HCT116 (cell line): ENCODE results near the gene MANSC4. TPM values are rescaled to one million over a fixed set of nuclear protein-coding genes. Genes with fewer than 3 reads are reported as not detected.

Experiments
- ATAC-seq: fragments of 200-7000 bp; cut with Tn5 transposase; 2 replicates; pipeline ENCODE4 v1.9.1; 2020; ENCODE audit warnings: mild to moderate bottlenecking, moderate library complexity
- BruUV-seq: library from RNA; stranded (reverse); fragments of 400-500 nt; replicated peaks from 2 replicates; lab custom pipeline; 2021; lab: Mats Ljungman, UMichigan
- CTCF ChIA-PET: fragments of 300-600 bp; sonication (Branson Sonifier 250); formaldehyde crosslinking; loops from one replicate; lab custom pipeline; 2021; ENCODE audit warnings: antibody characterized with exemption; lab: Charles Lee
- POLR2A ChIA-PET: fragments of 300-600, 350-600 bp; sonication (Branson Sonifier 250); formaldehyde crosslinking; loops from one replicate; lab custom pipeline; 2021; ENCODE audit warnings: antibody characterized with exemption; lab: Charles Lee
- RAD21 ChIA-PET, 2 experiments: fragments of 300-600 bp; sonication (Branson Sonifier 250); formaldehyde crosslinking; loops; one replicate each; lab custom pipeline; 2023; ENCODE audit warnings: low total read pairs in 2 of 2; ENCODE audit not compliant: uncharacterized antibody in 2 of 2, unreplicated experiment in 2 of 2, low non-redundant PET in 1 of 2; lab: Charles Lee
- DNase-seq: peaks from one replicate; pipeline ENCODE4 v3.0.0-alpha.2; 2010; ENCODE audit warnings: low read depth, low spot score
- H2AFZ ChIP-seq: fragments of 200-600 bp; shearing (Covaris generic), sonication (generic); 2 replicates; pipeline ENCODE4 v1.6.1; 2017; ENCODE audit warnings: low read depth, mixed run types, mixed read lengths, antibody characterized with exemption, low read length; ENCODE audit not compliant: poor library complexity, severe bottlenecking
- H3K27ac ChIP-seq: 2 replicates; pipeline ENCODE4 v1.5.1; 2012; ENCODE audit warnings: low read depth, low read length
- H3K27me3 ChIP-seq: fragments of 200-600 bp; sonication (generic); 2 replicates; pipeline ENCODE4 v1.6.1; 2016; ENCODE audit warnings: mixed run types, low read length, mixed read lengths; ENCODE audit not compliant: insufficient read depth
- H3K36me3 ChIP-seq, 2 experiments: fragments of 200-500 bp in 1 of 2; fragments of 200-600 bp in 1 of 2; sonication (Bioruptor generic) in 1 of 2; sonication (generic) in 1 of 2; 2 replicates each; pipeline versions ENCODE4 v1.5.1 to v1.6.1; 2014 to 2016; ENCODE audit warnings: low read length in 2 of 2, inconsistent platforms in 1 of 2, mixed read lengths in 1 of 2, mixed run types in 1 of 2; ENCODE audit not compliant: insufficient read depth in 2 of 2, control insufficient read depth in 1 of 2
- H3K4me1 ChIP-seq, 2 experiments: fragments of 200-600 bp in 1 of 2; sonication (generic) in 1 of 2; 2 replicates each; pipeline versions ENCODE4 v1.5.1 to v1.6.1; 2012 to 2017; ENCODE audit warnings: low read length in 2 of 2, inconsistent platforms in 1 of 2, mild to moderate bottlenecking in 1 of 2, mixed read lengths in 1 of 2, mixed run types in 1 of 2, moderate library complexity in 1 of 2; ENCODE audit not compliant: insufficient read depth in 2 of 2, control insufficient read depth in 1 of 2
- H3K4me2 ChIP-seq: fragments of 200-600 bp; sonication (generic); 2 replicates; pipeline ENCODE4 v1.6.1; 2017; ENCODE audit warnings: mixed run types, low read length, mixed read lengths
- H3K4me3 ChIP-seq, 2 experiments: fragments of 200-600 bp in 1 of 2; sonication (generic) in 1 of 2; replicated peaks in 1 of 2; 2 replicates each; pipeline ENCODE4 v1.5.1; 2011 to 2016; ENCODE audit warnings: low read length in 2 of 2, control low read depth in 1 of 2, low read depth in 1 of 2, mild to moderate bottlenecking in 1 of 2, mixed read lengths in 1 of 2, mixed run types in 1 of 2
- H3K79me2 ChIP-seq: fragments of 200-600 bp; sonication (generic); 2 replicates; pipeline ENCODE4 v1.6.1; 2017; ENCODE audit warnings: mild to moderate bottlenecking, mixed run types, low read length, moderate library complexity, mixed read lengths; ENCODE audit not compliant: insufficient read depth
- H3K9ac ChIP-seq: fragments of 200-600 bp; sonication (generic); 2 replicates; pipeline ENCODE4 v1.6.1; 2016; ENCODE audit warnings: low read length, mixed read lengths
- H3K9me2 ChIP-seq: fragments of 200-600 bp; sonication (generic), shearing (Covaris generic); 2 replicates; pipeline ENCODE4 v1.6.1; 2017; ENCODE audit warnings: mixed run types, mild to moderate bottlenecking, moderate library complexity; ENCODE audit not compliant: insufficient read depth
- H3K9me3 ChIP-seq, 2 experiments: fragments of 200-500 bp in 1 of 2; fragments of 200-600 bp in 1 of 2; sonication (Bioruptor generic) in 1 of 2; sonication (generic) in 1 of 2; 2 replicates each; pipeline ENCODE4 v1.6.1; 2014 to 2017; ENCODE audit warnings: low read length in 2 of 2, mixed read lengths in 2 of 2, inconsistent platforms in 1 of 2, low read depth in 1 of 2, mild to moderate bottlenecking in 1 of 2, mixed run types in 1 of 2, moderate library complexity in 1 of 2; ENCODE audit not compliant: control insufficient read depth in 1 of 2, insufficient read depth in 1 of 2
- H4K20me1 ChIP-seq: fragments of 200-600 bp; sonication (generic), shearing (Covaris generic); 2 replicates; pipeline ENCODE4 v1.6.1; 2017; ENCODE audit warnings: mixed run types, mild to moderate bottlenecking, moderate library complexity; ENCODE audit not compliant: insufficient read depth
- ELF1 ChIP-seq: IDR thresholded peaks from 2 replicates; pipeline ENCODE4 v1.6.1; 2012; ENCODE audit warnings: low read depth, borderline replicate concordance
- EZH2 ChIP-seq: fragments of 200-600 bp; sonication (generic); IDR thresholded peaks from 2 replicates; pipeline ENCODE4 v1.6.1; 2017; ENCODE audit warnings: antibody characterized with exemption, mixed run types
- FOSL1 ChIP-seq: IDR thresholded peaks from 2 replicates; pipeline ENCODE4 v1.6.1; 2012; ENCODE audit warnings: low read depth
- JUND ChIP-seq: IDR thresholded peaks from 2 replicates; pipeline ENCODE4 v1.6.1; 2012
- intact Hi-C: fragments of 100-400 bp; cut with micrococcal nuclease; formaldehyde crosslinking; loops from 2 replicates; pipeline ENCODE4 v1.10.0; 2022
- total RNA-seq: library from RNA; stranded (reverse); gene quantifications from one replicate; pipeline ENCODE4 v1.2.1, GENCODE V29; 2021; ENCODE audit not compliant: unreplicated experiment
- TF ChIP-seq, protein P1 (sequence below), 3 experiments: fragments of 200-600 bp in 1 of 3; sonication (generic) in 1 of 3; IDR thresholded peaks in 2 of 3; conservative IDR thresholded peaks in 1 of 3; 2 replicates each; pipeline ENCODE4 v1.5.1; 2012 to 2017; ENCODE audit warnings: low read depth in 2 of 3, low read length in 2 of 3, antibody characterized with exemption in 1 of 3, borderline replicate concordance in 1 of 3, control low read depth in 1 of 3, mild to moderate bottlenecking in 1 of 3, mixed read lengths in 1 of 3, mixed run types in 1 of 3, moderate library complexity in 1 of 3; ENCODE audit not compliant: insufficient read depth in 1 of 3
- TF ChIP-seq, protein P2 (sequence below): IDR thresholded peaks from 2 replicates; pipeline ENCODE4 v1.6.1; 2012
- TF ChIP-seq, protein P3 (sequence below): IDR thresholded peaks from 2 replicates; pipeline ENCODE4 v1.6.1; 2011; ENCODE audit warnings: mild to moderate bottlenecking, low read length, moderate library complexity; ENCODE audit not compliant: insufficient replicate concordance; ENCODE audit errors: extremely low read depth

Gene MANSC4
- total RNA-seq, 1 experiment from 2014 or later = not detected

DNA sequence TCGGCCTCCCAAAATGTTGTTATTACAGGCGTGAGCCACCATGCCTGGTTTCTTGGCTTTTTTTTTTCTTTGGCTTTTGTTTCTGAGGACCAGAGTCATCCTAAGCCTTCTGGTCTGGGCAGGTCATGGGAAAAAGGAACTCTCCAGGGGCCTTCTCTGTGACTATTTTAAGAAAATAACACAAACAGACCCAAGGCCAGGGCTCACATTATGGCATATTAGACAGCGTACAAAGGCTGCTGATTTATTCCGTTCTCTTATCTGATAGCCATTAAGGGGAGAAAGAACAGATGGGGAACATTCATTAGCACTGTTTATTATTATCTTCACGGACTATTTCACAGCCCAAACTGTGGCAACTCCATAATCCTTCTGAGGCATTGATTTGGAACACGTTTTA, 28.8 kb upstream of the MANSC4 start:
- no peaks in the 10 kb centered on the region for H3K9me3 ChIP-seq
- no peaks in the 10 kb centered on the region for H3K36me3 ChIP-seq
- H4K20me1 ChIP-seq = no peaks in the 10 kb centered on the region
- TF ChIP-seq, protein P1, sequence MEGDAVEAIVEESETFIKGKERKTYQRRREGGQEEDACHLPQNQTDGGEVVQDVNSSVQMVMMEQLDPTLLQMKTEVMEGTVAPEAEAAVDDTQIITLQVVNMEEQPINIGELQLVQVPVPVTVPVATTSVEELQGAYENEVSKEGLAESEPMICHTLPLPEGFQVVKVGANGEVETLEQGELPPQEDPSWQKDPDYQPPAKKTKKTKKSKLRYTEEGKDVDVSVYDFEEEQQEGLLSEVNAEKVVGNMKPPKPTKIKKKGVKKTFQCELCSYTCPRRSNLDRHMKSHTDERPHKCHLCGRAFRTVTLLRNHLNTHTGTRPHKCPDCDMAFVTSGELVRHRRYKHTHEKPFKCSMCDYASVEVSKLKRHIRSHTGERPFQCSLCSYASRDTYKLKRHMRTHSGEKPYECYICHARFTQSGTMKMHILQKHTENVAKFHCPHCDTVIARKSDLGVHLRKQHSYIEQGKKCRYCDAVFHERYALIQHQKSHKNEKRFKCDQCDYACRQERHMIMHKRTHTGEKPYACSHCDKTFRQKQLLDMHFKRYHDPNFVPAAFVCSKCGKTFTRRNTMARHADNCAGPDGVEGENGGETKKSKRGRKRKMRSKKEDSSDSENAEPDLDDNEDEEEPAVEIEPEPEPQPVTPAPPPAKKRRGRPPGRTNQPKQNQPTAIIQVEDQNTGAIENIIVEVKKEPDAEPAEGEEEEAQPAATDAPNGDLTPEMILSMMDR (IDR thresholded peaks at IDR 0.05 in 2 of 3, conservative IDR thresholded peaks at IDR 0.05 in 1 of 3; ENCODE audit: borderline replicate concordance in 1 of 3, insufficient read depth in 1 of 3, low read depth in 2 of 3, low read length in 2 of 3) = no peak
- no peak for TF ChIP-seq EZH2
- no peak for TF ChIP-seq FOSL1
- TF ChIP-seq ELF1 = no peak
- H3K4me2 ChIP-seq = no peak overlapping the region
- no peak overlapping the region for H2AFZ ChIP-seq
- ChIA-PET CTCF (no interaction called here), RAD21 (no interaction called here), POLR2A (no interaction called here)
- H3K4me1 ChIP-seq = no peaks in the 10 kb centered on the region
- no peaks in the 10 kb centered on the region for H3K79me2 ChIP-seq
- intact Hi-C loops = no loop called here
- no peak for ATAC-seq
- no peak for DNase-seq
- H3K27me3 ChIP-seq = no peaks in the 10 kb centered on the region
- H3K9ac ChIP-seq = no peak overlapping the region
- no peak overlapping the region for H3K27ac ChIP-seq
- no peaks in the 10 kb centered on the region for H3K9me2 ChIP-seq
- H3K4me3 ChIP-seq = no peak overlapping the region
- BruUV-seq = no TSS peak

DNA sequence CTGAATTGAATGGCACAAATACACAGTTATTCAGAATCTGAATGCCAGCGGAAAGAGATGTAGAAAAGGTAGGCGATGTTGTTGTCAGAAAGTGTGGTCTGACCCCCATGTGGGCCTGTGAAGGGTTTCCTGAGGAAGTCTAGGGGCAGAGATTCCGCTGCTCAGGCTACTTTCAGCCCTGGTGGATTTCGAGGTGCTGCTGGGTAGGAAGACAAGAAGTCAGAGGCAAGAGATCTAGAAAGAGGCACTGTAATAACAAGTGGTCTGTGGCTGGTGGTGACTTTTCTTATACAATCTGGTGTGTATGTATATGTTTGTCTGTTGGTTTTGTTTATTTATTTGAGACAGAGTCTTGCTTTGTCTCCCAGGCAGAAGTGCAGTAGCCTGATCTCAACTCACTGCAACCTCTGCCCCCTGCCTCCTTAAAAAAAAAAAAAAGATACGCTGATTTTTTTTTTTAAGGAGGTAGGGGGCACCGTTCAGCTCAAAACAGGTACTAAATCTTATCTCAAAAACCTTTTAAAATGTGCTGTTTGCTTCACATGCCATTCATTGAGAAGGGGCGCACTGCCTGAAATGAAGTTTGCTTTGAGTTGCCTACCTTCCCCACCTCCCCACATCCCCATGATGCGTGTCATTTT, 27.1 kb upstream of the MANSC4 start:
- ChIA-PET RAD21 (no interaction called here), CTCF (interaction anchor here (0.6 kb wide), 1 partner anchor 65 kb away, joined by 3 read pairs; no protein-coding TSS in a partner anchor), POLR2A (no interaction called here)
- BruUV-seq = no TSS peak
- intact Hi-C loops = no loop called here
- Histone ChIP-seq H3K27ac (no peak overlapping the region), H3K9ac (no peak overlapping the region), H3K27me3 (no peaks in the 10 kb centered on the region), H3K9me2 (no peaks in the 10 kb centered on the region), H4K20me1 (no peaks in the 10 kb centered on the region), H3K4me3 (no peak overlapping the region), H3K4me1 (no peaks in the 10 kb centered on the region), H3K79me2 (no peaks in the 10 kb centered on the region), H3K36me3 (no peaks in the 10 kb centered on the region), H3K4me2 (no peak overlapping the region), H3K9me3 (no peaks in the 10 kb centered on the region), H2AFZ (no peak overlapping the region)
- ATAC-seq (no peak), DNase-seq (no peak)
- TF ChIP-seq EZH2 (no peak), JUND (no peak)
- TF ChIP-seq, protein P2, sequence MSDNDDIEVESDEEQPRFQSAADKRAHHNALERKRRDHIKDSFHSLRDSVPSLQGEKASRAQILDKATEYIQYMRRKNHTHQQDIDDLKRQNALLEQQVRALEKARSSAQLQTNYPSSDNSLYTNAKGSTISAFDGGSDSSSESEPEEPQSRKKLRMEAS = no peak
- TF ChIP-seq, protein P1 (IDR thresholded peaks at IDR 0.05 in 2 of 3, conservative IDR thresholded peaks at IDR 0.05 in 1 of 3; ENCODE audit: borderline replicate concordance in 1 of 3, insufficient read depth in 1 of 3, low read depth in 2 of 3, low read length in 2 of 3) = 0 out of 6 replicates have a peak, but pooled peaks of 1 of the 3 experiments have one; percentile 5
- TF ChIP-seq, protein P3, sequence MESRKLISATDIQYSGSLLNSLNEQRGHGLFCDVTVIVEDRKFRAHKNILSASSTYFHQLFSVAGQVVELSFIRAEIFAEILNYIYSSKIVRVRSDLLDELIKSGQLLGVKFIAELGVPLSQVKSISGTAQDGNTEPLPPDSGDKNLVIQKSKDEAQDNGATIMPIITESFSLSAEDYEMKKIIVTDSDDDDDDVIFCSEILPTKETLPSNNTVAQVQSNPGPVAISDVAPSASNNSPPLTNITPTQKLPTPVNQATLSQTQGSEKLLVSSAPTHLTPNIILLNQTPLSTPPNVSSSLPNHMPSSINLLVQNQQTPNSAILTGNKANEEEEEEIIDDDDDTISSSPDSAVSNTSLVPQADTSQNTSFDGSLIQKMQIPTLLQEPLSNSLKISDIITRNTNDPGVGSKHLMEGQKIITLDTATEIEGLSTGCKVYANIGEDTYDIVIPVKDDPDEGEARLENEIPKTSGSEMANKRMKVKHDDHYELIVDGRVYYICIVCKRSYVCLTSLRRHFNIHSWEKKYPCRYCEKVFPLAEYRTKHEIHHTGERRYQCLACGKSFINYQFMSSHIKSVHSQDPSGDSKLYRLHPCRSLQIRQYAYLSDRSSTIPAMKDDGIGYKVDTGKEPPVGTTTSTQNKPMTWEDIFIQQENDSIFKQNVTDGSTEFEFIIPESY = no peak
